Smooth muscle cell (in vitro differentiated cells): Measurements from ENCODE around the gene DMD. TPM values are rescaled to one million over a fixed set of nuclear protein-coding genes. Genes with fewer than 3 reads are reported as not detected.

Source experiments
- DNase-seq: peaks from one replicate; lab custom pipeline; 2025; ENCODE audit not compliant: unreplicated experiment; lab: John Stamatoyannopoulos, UW
- H2AFZ ChIP-seq: fragments of 200-600 bp; sonication (generic); 2 replicates; pipeline ENCODE4 v1.6.0; 2016; ENCODE audit warnings: antibody characterized with exemption, low read depth, mild to moderate bottlenecking
- H3F3A ChIP-seq: fragments of 200-600 bp; sonication (generic); 2 replicates; pipeline ENCODE4 v1.6.0; 2017; ENCODE audit warnings: antibody characterized with exemption, low read depth
- H3K27ac ChIP-seq: fragments of 200-600 bp; sonication (generic); 2 replicates; pipeline ENCODE4 v1.5.1; 2016; ENCODE audit warnings: low read depth, mild to moderate bottlenecking
- H3K27me3 ChIP-seq: fragments of 200-600 bp; sonication (generic); 2 replicates; pipeline ENCODE4 v1.6.1; 2016; ENCODE audit warnings: low read depth, mild to moderate bottlenecking
- H3K36me3 ChIP-seq: fragments of 200-600 bp; sonication (generic); 2 replicates; pipeline ENCODE4 v1.5.1; 2016; ENCODE audit warnings: low read depth
- H3K4me1 ChIP-seq: fragments of 200-600 bp; sonication (generic); 2 replicates; pipeline ENCODE4 v1.5.1; 2016; ENCODE audit warnings: low read depth
- H3K4me2 ChIP-seq: fragments of 200-600 bp; sonication (generic); 2 replicates; pipeline ENCODE4 v1.6.0; 2016; ENCODE audit warnings: mild to moderate bottlenecking
- H3K4me3 ChIP-seq: fragments of 200-600 bp; sonication (generic); 2 replicates; pipeline ENCODE4 v1.5.1; 2016; ENCODE audit warnings: mild to moderate bottlenecking
- H3K79me2 ChIP-seq: fragments of 200-600 bp; sonication (generic); 2 replicates; pipeline ENCODE4 v1.6.0; 2016; ENCODE audit warnings: low read depth, mild to moderate bottlenecking
- H3K9ac ChIP-seq: fragments of 200-600 bp; sonication (generic); 2 replicates; pipeline ENCODE4 v1.6.0; 2016; ENCODE audit warnings: low read depth
- H3K9me3 ChIP-seq: fragments of 200-600 bp; sonication (generic); replicated peaks from 2 replicates; pipeline ENCODE4 v1.5.1; 2016; ENCODE audit warnings: low read depth
- H4K20me1 ChIP-seq: fragments of 200-600 bp; sonication (generic); 2 replicates; pipeline ENCODE4 v1.6.0; 2016; ENCODE audit warnings: low read depth
- CTCF ChIP-seq: fragments of 200-600 bp; sonication (generic); IDR thresholded peaks from 2 replicates; pipeline ENCODE4 v1.5.1; 2017; ENCODE audit warnings: borderline replicate concordance, mild to moderate bottlenecking, antibody characterized with exemption; ENCODE audit not compliant: insufficient read depth, poor library complexity, severe bottlenecking
- WGBS: methylation state at CpG from one replicate; pipeline ENCODE4 v1.1.7; 2016; ENCODE audit warnings: low lambda C conversion rate; 5-methylcytosine and 5-hydroxymethylcytosine counted together
- polyA plus RNA-seq: library from polyadenylated mRNA; unstranded; fragments of >200 nt; fragmentation: Nextera tagmentation; extraction: Ambion mirVana; gene quantifications from 2 replicates; pipeline ENCODE4 v1.2.1, GENCODE V29; 2016
- total RNA-seq: library from RNA; depleted of rRNA; stranded (reverse); fragments of >200 nt; gene quantifications from 2 replicates; pipeline ENCODE4 v1.2.3, GENCODE V29; 2014

Gene DMD
- total and polyA plus RNA-seq, 2 experiments from 2014 or later, result 12.3 to 12.6 TPM

- Histone ChIP-seq H3K4me1 (no peaks in the 10 kb centered on the region), H3K4me3 (peak overlapping the region; percentile 23), H3K36me3 (no peaks in the 10 kb centered on the region), H3F3A (no peaks in the 10 kb centered on the region), H3K27ac (no peak overlapping the region), H2AFZ (no peak overlapping the region), H4K20me1 (no peaks in the 10 kb centered on the region), H3K27me3 (no peaks in the 10 kb centered on the region), H3K4me2 (peak overlapping the region; percentile 49), H3K9me3 (no peaks in the 10 kb centered on the region), H3K79me2 (no peaks in the 10 kb centered on the region), H3K9ac (no peak overlapping the region)
- DNase-seq, result no peak
- WGBS, result 73% methylated on average over 7 of the region's 7 CpGs
- TF ChIP-seq CTCF, result no peak
Measured at GRCh38 chrX:31265383-31265782, 1946.0 kb downstream of the DMD start.

- Histone ChIP-seq H3K9me3 (no peaks in the 10 kb centered on the region), H4K20me1 (no peaks in the 10 kb centered on the region), H3K27me3 (no peaks in the 10 kb centered on the region), H3F3A (no peaks in the 10 kb centered on the region), H3K4me1 (no peaks in the 10 kb centered on the region), H3K36me3 (no peaks in the 10 kb centered on the region), H3K79me2 (no peaks in the 10 kb centered on the region), H2AFZ (no peak overlapping the region), H3K4me2 (no peak overlapping the region), H3K9ac (no peak overlapping the region), H3K4me3 (no peak overlapping the region), H3K27ac (no peak overlapping the region)
- DNase-seq, result no peak
- no peak for TF ChIP-seq CTCF
- 85% methylated on average over 5 of the region's 5 CpGs for WGBS
Measured at GRCh38 chrX:31260351-31260750, 1951.0 kb downstream of the DMD start.

GRCh38 chrX:31258166-31258565, 1953.2 kb downstream of the DMD start:
- no peaks in the 10 kb centered on the region for H4K20me1 ChIP-seq
- H3K4me1 ChIP-seq, result no peaks in the 10 kb centered on the region
- no peak overlapping the region for H2AFZ ChIP-seq
- 76% methylated on average over 4 of the region's 4 CpGs for WGBS
- no peak overlapping the region for H3K4me3 ChIP-seq
- H3K4me2 ChIP-seq, result no peak overlapping the region
- DNase-seq, result no peak
- H3K36me3 ChIP-seq, result no peaks in the 10 kb centered on the region
- no peaks in the 10 kb centered on the region for H3K79me2 ChIP-seq
- H3K9me3 ChIP-seq, result no peaks in the 10 kb centered on the region
- H3K9ac ChIP-seq, result no peak overlapping the region
- H3F3A ChIP-seq, result no peaks in the 10 kb centered on the region
- no peaks in the 10 kb centered on the region for H3K27me3 ChIP-seq
- TF ChIP-seq CTCF, result no peak
- H3K27ac ChIP-seq, result no peak overlapping the region

- Histone ChIP-seq H3K4me1 (no peaks in the 10 kb centered on the region), H3F3A (no peaks in the 10 kb centered on the region), H3K4me2 (no peak overlapping the region), H3K36me3 (no peaks in the 10 kb centered on the region), H3K9ac (no peak overlapping the region), H3K79me2 (no peaks in the 10 kb centered on the region), H3K9me3 (no peaks in the 10 kb centered on the region), H2AFZ (no peak overlapping the region), H4K20me1 (no peaks in the 10 kb centered on the region), H3K27ac (no peak overlapping the region), H3K4me3 (no peak overlapping the region), H3K27me3 (no peaks in the 10 kb centered on the region)
- 78% methylated on average over 9 of the region's 9 CpGs for WGBS
- DNase-seq, result no peak
- no peak for TF ChIP-seq CTCF
Measured at GRCh38 chrX:31255310-31256033, 1955.9 kb downstream of the DMD start.
